C4-2B (cell line): ENCODE results near the gene CREBL2.

Experiments used
- ZFX ChIP-seq: fragments of 450-650 bp; IDR thresholded peaks from 2 replicates; pipeline ENCODE4 v1.6.1; 2017
- TF ChIP-seq, protein P1 (sequence below): fragments of 450-650 bp; conservative IDR thresholded peaks from 2 replicates; pipeline ENCODE4 v1.5.1; 2017; ENCODE audit warnings: mild to moderate bottlenecking

DNA sequence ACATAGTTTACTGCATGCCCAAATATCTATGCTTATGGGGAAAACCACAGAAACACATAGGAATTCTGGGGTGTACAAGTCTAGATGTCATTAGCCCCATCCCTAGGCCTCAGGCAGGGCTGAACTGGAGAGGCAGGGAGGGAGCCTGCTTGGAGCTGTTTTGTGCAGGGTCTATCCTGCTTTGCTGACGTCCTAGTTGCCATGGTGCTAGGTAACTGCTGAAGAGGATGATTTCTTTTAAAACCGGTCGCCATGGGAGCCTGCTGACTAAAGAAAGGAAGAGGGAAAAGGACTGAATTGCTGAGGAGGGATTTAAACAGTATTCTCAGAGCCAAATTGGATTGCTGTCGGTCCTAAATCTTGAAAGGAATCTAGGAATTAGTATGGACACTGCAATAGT, 73.6 kb downstream of the CREBL2 start:
- TF ChIP-seq, protein P1, sequence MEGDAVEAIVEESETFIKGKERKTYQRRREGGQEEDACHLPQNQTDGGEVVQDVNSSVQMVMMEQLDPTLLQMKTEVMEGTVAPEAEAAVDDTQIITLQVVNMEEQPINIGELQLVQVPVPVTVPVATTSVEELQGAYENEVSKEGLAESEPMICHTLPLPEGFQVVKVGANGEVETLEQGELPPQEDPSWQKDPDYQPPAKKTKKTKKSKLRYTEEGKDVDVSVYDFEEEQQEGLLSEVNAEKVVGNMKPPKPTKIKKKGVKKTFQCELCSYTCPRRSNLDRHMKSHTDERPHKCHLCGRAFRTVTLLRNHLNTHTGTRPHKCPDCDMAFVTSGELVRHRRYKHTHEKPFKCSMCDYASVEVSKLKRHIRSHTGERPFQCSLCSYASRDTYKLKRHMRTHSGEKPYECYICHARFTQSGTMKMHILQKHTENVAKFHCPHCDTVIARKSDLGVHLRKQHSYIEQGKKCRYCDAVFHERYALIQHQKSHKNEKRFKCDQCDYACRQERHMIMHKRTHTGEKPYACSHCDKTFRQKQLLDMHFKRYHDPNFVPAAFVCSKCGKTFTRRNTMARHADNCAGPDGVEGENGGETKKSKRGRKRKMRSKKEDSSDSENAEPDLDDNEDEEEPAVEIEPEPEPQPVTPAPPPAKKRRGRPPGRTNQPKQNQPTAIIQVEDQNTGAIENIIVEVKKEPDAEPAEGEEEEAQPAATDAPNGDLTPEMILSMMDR, result no peak
- TF ChIP-seq ZFX, result no peak
